Type B pancreatic cell (in vitro differentiated cells): ENCODE measurements around the gene HAUS5. TPM values are rescaled to one million over a fixed set of nuclear protein-coding genes. Genes with fewer than 3 reads are reported as not detected.
"Not testable (repeated sequence)": the region's sequence is repeated elsewhere in the genome, so short reads cannot be mapped to it uniquely, and the experiment has no call there.

Source experiments
- DNase-seq: peaks from one replicate; pipeline ENCODE4 v3.0.0; 2021; ENCODE audit warnings: mixed read lengths; ENCODE audit not compliant: unreplicated experiment; ENCODE audit errors: extremely low spot score
- H3K27ac Mint-ChIP-seq: 2 replicates; pipeline ENCODE4 v1.8.0; 2021; ENCODE audit warnings: mild to moderate bottlenecking, mixed read lengths
- H3K27me3 Mint-ChIP-seq: 2 replicates; pipeline ENCODE4 v1.8.0; 2021; ENCODE audit warnings: mixed read lengths
- H3K36me3 Mint-ChIP-seq: 2 replicates; pipeline ENCODE4 v1.8.0; 2021; ENCODE audit warnings: mixed read lengths
- H3K4me1 Mint-ChIP-seq: one replicate; pipeline ENCODE4 v1.8.0; 2021; ENCODE audit warnings: mixed read lengths; ENCODE audit not compliant: unreplicated experiment
- H3K4me3 Mint-ChIP-seq: 2 replicates; pipeline ENCODE4 v1.8.0; 2021; ENCODE audit warnings: mild to moderate bottlenecking, mixed read lengths
- H3K9me3 Mint-ChIP-seq: 2 replicates; pipeline ENCODE4 v1.8.0; 2021; ENCODE audit warnings: mixed read lengths
- total RNA-seq: library from RNA; stranded (reverse); gene quantifications from 2 replicates; pipeline ENCODE4 v1.2.1, GENCODE V29; 2021; ENCODE audit warnings: low replicate concordance
- TF ChIP-seq, protein P1 (sequence below): fragments of 200-600 bp; sonication (generic); conservative IDR thresholded peaks from 2 replicates; pipeline ENCODE4 v1.5.0; 2021; ENCODE audit warnings: antibody characterized with exemption, mild to moderate bottlenecking

Gene HAUS5
- total RNA-seq, 1 donor from 2014 or later, result 42.6 TPM

DNA sequence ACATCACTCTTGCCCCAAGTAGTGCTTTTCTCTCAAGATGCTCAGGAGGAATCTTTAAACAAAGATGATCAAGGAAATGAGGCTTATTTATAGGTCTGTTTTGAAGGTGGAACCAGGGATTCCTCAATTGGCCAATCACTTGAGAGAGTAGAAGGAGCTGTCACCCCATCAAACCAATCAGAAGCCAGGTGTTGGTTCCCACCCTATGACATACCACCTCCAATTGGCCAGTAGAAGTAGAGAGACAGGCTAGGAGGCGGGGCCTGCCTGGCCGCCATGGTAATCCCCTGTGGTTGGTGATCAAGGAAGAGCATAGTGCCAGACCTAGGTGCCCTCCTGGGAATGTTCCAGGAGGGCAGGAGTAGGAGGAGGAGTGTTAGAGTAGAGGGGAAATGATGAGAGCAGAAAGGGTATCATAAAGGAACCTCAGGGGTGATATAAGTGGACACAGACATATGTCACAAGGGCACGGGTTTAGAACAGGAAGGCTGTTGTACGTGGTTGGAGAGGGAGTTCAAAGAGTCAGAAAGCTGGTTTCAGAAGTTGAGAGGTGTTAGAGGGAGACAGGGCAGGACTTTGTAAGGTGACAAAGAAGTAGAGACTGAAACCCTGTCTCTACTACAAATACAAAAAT, 16.1 kb upstream of the HAUS5 start:
- no peak for DNase-seq
- Mint-ChIP-seq H3K36me3 (no peaks in the 10 kb centered on the region), H3K27ac (no peak overlapping the region), H3K9me3 (no peaks in the 10 kb centered on the region), H3K4me1 (no peaks in the 10 kb centered on the region), H3K27me3 (peaks cover 30% of the 10 kb centered on the region), H3K4me3 (no peak overlapping the region)
- TF ChIP-seq, protein P1, sequence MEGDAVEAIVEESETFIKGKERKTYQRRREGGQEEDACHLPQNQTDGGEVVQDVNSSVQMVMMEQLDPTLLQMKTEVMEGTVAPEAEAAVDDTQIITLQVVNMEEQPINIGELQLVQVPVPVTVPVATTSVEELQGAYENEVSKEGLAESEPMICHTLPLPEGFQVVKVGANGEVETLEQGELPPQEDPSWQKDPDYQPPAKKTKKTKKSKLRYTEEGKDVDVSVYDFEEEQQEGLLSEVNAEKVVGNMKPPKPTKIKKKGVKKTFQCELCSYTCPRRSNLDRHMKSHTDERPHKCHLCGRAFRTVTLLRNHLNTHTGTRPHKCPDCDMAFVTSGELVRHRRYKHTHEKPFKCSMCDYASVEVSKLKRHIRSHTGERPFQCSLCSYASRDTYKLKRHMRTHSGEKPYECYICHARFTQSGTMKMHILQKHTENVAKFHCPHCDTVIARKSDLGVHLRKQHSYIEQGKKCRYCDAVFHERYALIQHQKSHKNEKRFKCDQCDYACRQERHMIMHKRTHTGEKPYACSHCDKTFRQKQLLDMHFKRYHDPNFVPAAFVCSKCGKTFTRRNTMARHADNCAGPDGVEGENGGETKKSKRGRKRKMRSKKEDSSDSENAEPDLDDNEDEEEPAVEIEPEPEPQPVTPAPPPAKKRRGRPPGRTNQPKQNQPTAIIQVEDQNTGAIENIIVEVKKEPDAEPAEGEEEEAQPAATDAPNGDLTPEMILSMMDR, result no peak

DNA sequence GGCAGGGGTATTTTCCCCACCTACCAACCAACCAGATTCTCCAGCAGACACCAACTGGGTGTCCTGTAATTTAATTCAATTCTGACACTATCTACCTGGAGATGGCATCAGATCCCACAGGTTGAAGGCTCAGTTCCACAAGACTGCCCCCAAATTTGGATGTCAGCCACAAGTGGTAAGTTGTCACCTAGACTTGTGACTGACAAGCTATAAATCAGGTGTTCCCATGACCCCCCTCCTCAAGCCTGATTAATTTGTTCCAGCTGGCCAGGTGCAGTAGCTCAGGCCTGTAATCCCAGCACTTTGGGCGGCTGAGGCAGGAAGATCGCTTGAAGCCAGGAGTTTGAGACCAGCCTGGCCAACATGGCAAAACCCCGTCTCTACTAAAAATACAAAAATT, 10.6 kb upstream of the HAUS5 start:
- TF ChIP-seq, protein P1, result no peak
- H3K4me3 Mint-ChIP-seq, result no peak overlapping the region
- peaks cover 20% of the 10 kb centered on the region for H3K27me3 Mint-ChIP-seq
- no peaks in the 10 kb centered on the region for H3K36me3 Mint-ChIP-seq
- no peaks in the 10 kb centered on the region for H3K4me1 Mint-ChIP-seq
- H3K9me3 Mint-ChIP-seq, result no peaks in the 10 kb centered on the region
- DNase-seq, result no peak
- H3K27ac Mint-ChIP-seq, result no peak overlapping the region

DNA sequence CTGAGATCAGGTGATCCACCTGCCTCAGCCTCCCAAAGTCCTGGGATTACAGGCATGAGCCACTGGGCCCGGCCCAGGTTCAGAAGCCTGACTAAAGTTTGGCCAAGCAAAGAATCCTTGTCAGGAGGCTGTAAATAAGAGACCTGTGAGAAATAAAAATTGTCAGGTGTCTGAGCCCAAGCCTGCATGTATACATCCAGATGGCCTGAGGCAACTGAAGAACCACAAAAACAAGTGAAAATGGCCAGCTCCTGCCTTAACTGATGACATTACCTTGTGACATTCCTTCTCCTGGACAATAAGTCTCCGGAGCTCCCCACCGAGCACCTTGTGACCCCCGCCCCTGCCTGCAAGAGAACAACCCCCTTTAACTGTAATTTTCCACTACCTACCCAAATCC, 8.1 kb upstream of the HAUS5 start:
- not testable (repeated sequence) for H3K36me3 Mint-ChIP-seq, DNase-seq, H3K4me3 Mint-ChIP-seq, H3K27ac Mint-ChIP-seq, H3K9me3 Mint-ChIP-seq, H3K27me3 Mint-ChIP-seq, H3K4me1 Mint-ChIP-seq

DNA sequence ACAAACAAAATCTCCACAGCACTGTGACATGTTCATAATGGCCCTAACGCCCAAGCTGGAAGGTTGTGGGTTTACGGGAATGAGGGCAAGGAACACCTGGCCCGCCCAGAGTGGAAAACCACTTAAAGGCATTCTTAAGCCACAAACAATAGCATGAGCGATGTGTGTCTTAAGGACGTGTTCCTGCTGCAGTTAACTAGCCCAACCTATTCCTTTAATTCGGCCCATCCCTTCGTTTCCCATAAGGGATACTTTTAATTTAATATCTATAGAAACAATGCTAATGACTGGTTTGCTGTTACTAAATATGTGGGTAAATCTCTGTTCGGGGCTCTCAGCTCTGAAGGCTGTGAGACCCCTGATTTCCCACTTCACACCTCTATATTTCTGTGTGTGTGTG, 5.4 kb upstream of the HAUS5 start:
- H3K27me3 Mint-ChIP-seq, H3K9me3 Mint-ChIP-seq, DNase-seq, H3K36me3 Mint-ChIP-seq, H3K4me1 Mint-ChIP-seq, H3K27ac Mint-ChIP-seq, H3K4me3 Mint-ChIP-seq: not testable (repeated sequence)

DNA sequence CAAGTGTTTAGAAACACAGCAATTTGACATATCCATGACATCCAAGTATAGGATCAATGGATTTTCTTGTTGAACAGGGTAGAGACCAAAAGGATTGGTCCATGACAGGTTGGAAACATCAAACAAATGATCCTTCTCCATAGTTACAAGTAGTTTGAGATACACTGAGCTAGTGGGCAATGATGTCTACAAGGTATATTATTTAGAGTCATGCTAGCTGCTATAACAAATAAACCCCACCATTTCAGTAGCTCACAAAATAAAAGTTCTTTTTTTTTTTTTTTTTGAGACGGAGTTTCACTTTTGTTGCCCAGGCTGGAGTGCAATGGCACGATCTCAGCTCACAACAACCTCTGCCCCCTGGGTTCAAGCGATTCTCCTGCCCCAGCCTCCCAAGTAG, 4.9 kb upstream of the HAUS5 start:
- peaks cover 8% of the 10 kb centered on the region for H3K9me3 Mint-ChIP-seq
- peaks cover 5% of the 10 kb centered on the region for H3K4me1 Mint-ChIP-seq
- H3K36me3 Mint-ChIP-seq, result no peaks in the 10 kb centered on the region
- H3K27ac Mint-ChIP-seq, result no peak overlapping the region
- no peaks in the 10 kb centered on the region for H3K27me3 Mint-ChIP-seq
- TF ChIP-seq, protein P1, result no peak
- DNase-seq, result no peak
- H3K4me3 Mint-ChIP-seq, result no peak overlapping the region

DNA sequence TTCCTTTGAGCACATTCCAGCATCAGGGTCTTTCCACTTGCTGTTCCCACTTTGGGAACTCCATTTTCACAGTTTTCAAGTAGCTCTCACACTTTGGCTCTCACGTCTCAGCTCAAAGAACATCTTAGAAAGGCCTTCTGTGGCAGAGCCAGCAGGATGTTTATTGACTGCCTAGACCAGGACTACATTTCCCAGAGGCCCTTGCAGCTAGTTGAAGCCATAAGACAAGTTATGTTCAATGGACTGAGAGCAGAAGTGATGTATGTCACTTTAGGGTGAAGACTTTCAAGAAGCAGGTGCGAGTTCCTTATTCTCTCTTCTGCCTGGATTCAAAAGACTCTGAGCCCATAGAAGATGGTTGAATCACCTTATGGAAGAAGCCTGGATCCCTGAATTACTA, 4.3 kb upstream of the HAUS5 start:
- peaks cover 8% of the 10 kb centered on the region for H3K9me3 Mint-ChIP-seq
- TF ChIP-seq, protein P1, result no peak
- peaks cover 5% of the 10 kb centered on the region for H3K4me1 Mint-ChIP-seq
- H3K27ac Mint-ChIP-seq, result no peak overlapping the region
- no peaks in the 10 kb centered on the region for H3K36me3 Mint-ChIP-seq
- no peaks in the 10 kb centered on the region for H3K27me3 Mint-ChIP-seq
- DNase-seq, result no peak
- H3K4me3 Mint-ChIP-seq, result no peak overlapping the region

DNA sequence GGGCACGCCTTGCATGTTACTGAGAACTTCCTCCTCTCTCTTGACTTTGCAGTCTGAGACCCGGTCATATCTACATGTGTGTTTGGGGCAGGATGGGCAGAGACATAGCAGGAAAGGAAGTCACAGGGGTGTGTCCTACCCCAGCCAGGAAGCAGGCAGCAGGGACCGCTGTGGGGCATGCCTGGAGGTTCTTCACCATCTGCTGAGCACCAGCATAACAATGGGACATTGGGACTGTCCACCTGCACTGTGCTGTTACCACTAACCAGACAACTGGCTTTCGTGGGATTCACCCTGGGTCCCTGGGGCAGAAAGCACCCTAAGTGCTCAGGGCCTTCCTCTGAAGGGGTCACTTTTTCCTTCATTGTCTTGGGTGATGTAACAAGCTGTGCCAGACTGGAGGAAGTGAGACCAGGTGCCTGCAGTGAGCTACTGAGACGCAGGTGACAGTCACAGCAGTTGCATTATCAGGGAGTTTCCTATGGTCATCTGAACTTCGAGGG, 2.6 kb upstream of the HAUS5 start:
- no peak overlapping the region for H3K27ac Mint-ChIP-seq
- no peaks in the 10 kb centered on the region for H3K36me3 Mint-ChIP-seq
- no peaks in the 10 kb centered on the region for H3K27me3 Mint-ChIP-seq
- TF ChIP-seq, protein P1, result no peak
- DNase-seq, result no peak
- H3K4me1 Mint-ChIP-seq, result peaks cover 5% of the 10 kb centered on the region
- H3K9me3 Mint-ChIP-seq, result peaks cover 8% of the 10 kb centered on the region
- H3K4me3 Mint-ChIP-seq, result no peak overlapping the region
